H1 (cell line): Measurements from ENCODE around the gene CDKN1A. TPM values are rescaled to one million over a fixed set of nuclear protein-coding genes. Genes with fewer than 3 reads are reported as not detected.
"Not testable (repeated sequence)": the region's sequence is repeated elsewhere in the genome, so short reads cannot be mapped to it uniquely, and the experiment has no call there.

Source experiments
- CTCF ChIA-PET: fragments of 300-600 bp; sonication (Branson Sonifier 250); formaldehyde crosslinking; loops from one replicate; lab custom pipeline; 2021; ENCODE audit not compliant: partially characterized antibody; lab: Charles Lee
- POLR2A ChIA-PET: fragments of 300-600 bp; sonication (Branson Sonifier 250); formaldehyde crosslinking; loops from one replicate; lab custom pipeline; 2021; ENCODE audit warnings: inconsistent platforms; ENCODE audit not compliant: partially characterized antibody; lab: Charles Lee
- DNase-seq, 2 experiments: peaks; one replicate each; pipeline versions ENCODE4 v3.0.0 to v3.0.0-alpha.2; 2010 to 2022; ENCODE audit warnings: low spot score in 2 of 2, low read depth in 1 of 2, mixed read lengths in 1 of 2
- FAIRE-seq: peaks from 2 replicates; lab custom pipeline; 2011; peaks lifted over from hg19 to GRCh38; lab: Jason Lieb, UNC
- H2AFZ ChIP-seq: 2 replicates; pipeline ENCODE4 v1.8.1; 2012; ENCODE audit warnings: low read length, inconsistent platforms
- H2AK5ac ChIP-seq: 2 replicates; pipeline ENCODE4 v1.6.1; 2013; ENCODE audit warnings: low read depth, low read length
- H2BK120ac ChIP-seq: replicated peaks from 2 replicates; pipeline ENCODE3; 2013; ENCODE audit warnings: low read depth, low read length, inconsistent platforms
- H2BK12ac ChIP-seq: 2 replicates; pipeline ENCODE4 v1.6.1; 2013; ENCODE audit warnings: low read depth, low read length
- H2BK15ac ChIP-seq: 2 replicates; pipeline ENCODE4 v1.6.1; 2013; ENCODE audit warnings: low read length
- H2BK20ac ChIP-seq: 2 replicates; pipeline ENCODE4 v1.6.1; 2013; ENCODE audit warnings: low read length
- H2BK5ac ChIP-seq: 2 replicates; pipeline ENCODE4 v1.6.1; 2013; ENCODE audit warnings: low read depth, low read length
- H3K14ac ChIP-seq: 2 replicates; pipeline ENCODE4 v1.6.1; 2013; ENCODE audit warnings: inconsistent platforms; ENCODE audit not compliant: insufficient read length
- H3K18ac ChIP-seq: 2 replicates; pipeline ENCODE4 v1.6.1; 2013; ENCODE audit warnings: low read length; ENCODE audit errors: extremely low read depth
- H3K23ac ChIP-seq: 2 replicates; pipeline ENCODE4 v1.6.1; 2013; ENCODE audit warnings: inconsistent platforms; ENCODE audit not compliant: insufficient read length
- H3K23me2 ChIP-seq: 2 replicates; pipeline ENCODE4 v1.6.1; 2013; ENCODE audit warnings: low read depth, low read length
- H3K27ac ChIP-seq: 2 replicates; pipeline ENCODE4 v1.6.1; 2011; ENCODE audit warnings: low read depth, low read length, inconsistent platforms
- H3K27me3 ChIP-seq, 4 experiments: replicated peaks in 1 of 4; 1 replicate in 1 of 4; 2 replicates in 3 of 4; pipeline versions ENCODE4 v1.6.1 to v1.8.1; 2011 to 2013; ENCODE audit warnings: low read length in 3 of 4, mild to moderate bottlenecking in 3 of 4, inconsistent platforms in 2 of 4, mixed read lengths in 2 of 4, moderate library complexity in 1 of 4; ENCODE audit not compliant: control insufficient read depth in 3 of 4, insufficient read depth in 3 of 4; ENCODE audit errors: extremely low read depth in 1 of 4
- H3K36me3 ChIP-seq, 4 experiments: 2 replicates each; pipeline versions ENCODE4 v1.6.1 to v1.8.1; 2011 to 2013; ENCODE audit warnings: mild to moderate bottlenecking in 4 of 4, low read length in 3 of 4, moderate library complexity in 2 of 4, control low read depth in 1 of 4, inconsistent platforms in 1 of 4; ENCODE audit not compliant: insufficient read depth in 4 of 4, control insufficient read depth in 2 of 4
- H3K4ac ChIP-seq: replicated peaks from 2 replicates; pipeline ENCODE3; 2013; ENCODE audit warnings: low read length, low read depth, mixed read lengths, inconsistent platforms; ENCODE audit not compliant: insufficient read length
- H3K4me1 ChIP-seq, 4 experiments: replicated peaks in 1 of 4; 1 replicate in 1 of 4; 2 replicates in 3 of 4; pipeline versions ENCODE4 v1.6.1 to v1.8.1; 2011 to 2013; ENCODE audit warnings: low read length in 3 of 4, inconsistent platforms in 2 of 4, mixed read lengths in 1 of 4; ENCODE audit not compliant: insufficient read depth in 4 of 4, control insufficient read depth in 3 of 4
- H3K4me2 ChIP-seq, 2 experiments: 2 replicates each; pipeline versions ENCODE4 v1.6.1 to v1.8.1; 2011 to 2013; ENCODE audit warnings: low read depth in 2 of 2, low read length in 2 of 2, control low read depth in 1 of 2, inconsistent platforms in 1 of 2, mild to moderate bottlenecking in 1 of 2; ENCODE audit not compliant: insufficient read depth in 1 of 2
- H3K4me3 ChIP-seq, 4 experiments: fragments of 200-600, 300-600 bp in 1 of 4; sonication (generic), shearing (Covaris generic), sonication (Bioruptor Twin) in 1 of 4; 2 replicates each; pipeline versions ENCODE4 v1.5.1 to v1.8.1; 2011 to 2016; ENCODE audit warnings: low read length in 4 of 4, low read depth in 3 of 4, control low read depth in 2 of 4, inconsistent platforms in 2 of 4, mild to moderate bottlenecking in 2 of 4, mixed read lengths in 1 of 4, moderate library complexity in 1 of 4; ENCODE audit not compliant: insufficient read depth in 2 of 4; ENCODE audit errors: extremely low read depth in 1 of 4
- H3K56ac ChIP-seq: replicated peaks from 2 replicates; pipeline ENCODE3; 2013; ENCODE audit warnings: low read depth, mild to moderate bottlenecking, mixed read lengths, low read length, inconsistent platforms; ENCODE audit not compliant: insufficient read length
- H3K79me1 ChIP-seq: 2 replicates; pipeline ENCODE4 v1.6.1; 2013; ENCODE audit warnings: low read depth, low read length, control low read depth
- H3K79me2 ChIP-seq, 2 experiments: 2 replicates each; pipeline versions ENCODE4 v1.6.1 to v1.8.1; 2012 to 2013; ENCODE audit warnings: low read length in 2 of 2, mild to moderate bottlenecking in 2 of 2, inconsistent platforms in 1 of 2; ENCODE audit not compliant: insufficient read depth in 2 of 2, control insufficient read depth in 1 of 2
- H3K9ac ChIP-seq, 4 experiments: replicated peaks in 1 of 4; 1 replicate in 1 of 4; 2 replicates in 3 of 4; pipeline versions ENCODE4 v1.6.1 to v1.8.1; 2011 to 2013; ENCODE audit warnings: low read depth in 3 of 4, low read length in 3 of 4, control low read depth in 2 of 4, mild to moderate bottlenecking in 2 of 4, moderate library complexity in 2 of 4, inconsistent platforms in 1 of 4; ENCODE audit errors: extremely low read depth in 1 of 4
- H3K9me3 ChIP-seq, 2 experiments: 2 replicates each; pipeline versions ENCODE4 v1.6.1 to v1.8.1; 2012 to 2013; ENCODE audit warnings: mild to moderate bottlenecking in 2 of 2, moderate library complexity in 2 of 2, control low read depth in 1 of 2, inconsistent platforms in 1 of 2, low read depth in 1 of 2, low read length in 1 of 2, mixed read lengths in 1 of 2; ENCODE audit not compliant: insufficient read depth in 2 of 2
- H4K20me1 ChIP-seq, 2 experiments: replicated peaks in 1 of 2; 2 replicates each; pipeline versions ENCODE3 to v1.8.1; 2011 to 2013; ENCODE audit warnings: inconsistent platforms in 2 of 2, low read length in 2 of 2, mild to moderate bottlenecking in 1 of 2; ENCODE audit not compliant: insufficient read depth in 2 of 2, control insufficient read depth in 1 of 2
- H4K5ac ChIP-seq: 2 replicates; pipeline ENCODE4 v1.6.1; 2013; ENCODE audit warnings: low read length, low read depth, mixed read lengths, inconsistent platforms; ENCODE audit not compliant: insufficient read length
- H4K8ac ChIP-seq: 2 replicates; pipeline ENCODE4 v1.8.0; 2013; ENCODE audit warnings: mild to moderate bottlenecking, moderate library complexity, low read length, inconsistent platforms; ENCODE audit not compliant: insufficient read depth; ENCODE audit errors: extremely low read depth
- H4K91ac ChIP-seq: replicated peaks from 2 replicates; pipeline ENCODE3; 2013; ENCODE audit warnings: low read length, mixed read lengths, inconsistent platforms; ENCODE audit not compliant: insufficient read length
- WGBS, 2 experiments: shearing (Covaris generic) in 1 of 2; methylation state at CpG; one replicate each; pipeline versions ENCODE4 v1.1.6 to v1.1.7; 2013 to 2015; ENCODE audit warnings: low lambda C conversion rate in 2 of 2, mixed read lengths in 2 of 2, inconsistent platforms in 1 of 2, low coverage in 1 of 2, missing lambda C conversion rate in 1 of 2; ENCODE audit not compliant: insufficient replicate concordance in 2 of 2, insufficient coverage in 1 of 2, insufficient read length in 1 of 2; ENCODE audit errors: extremely low coverage in 1 of 2, missing lambda C conversion rate in 1 of 2; 5-methylcytosine and 5-hydroxymethylcytosine counted together
- polyA plus RNA-seq, 7 experiments: library from polyadenylated mRNA; depleted of rRNA in 3 of 7; stranded (reverse) in 5 of 7; unstranded in 2 of 7; fragments of >200 nt in 5 of 7; fragments of 200-250 nt in 2 of 7; gene quantifications; 1 replicate in 5 of 7; 2 replicates in 1 of 7; 4 replicates in 1 of 7; pipeline versions ENCODE4 v1.2.1 to v1.2.3, GENCODE V29; 2011 to 2013; ENCODE audit warnings: missing spikeins in 2 of 7, mixed read lengths in 2 of 7
- total RNA-seq: library from RNA; stranded (reverse); fragmentation: NEBNext Ultra II Directional; extraction: Animal tissue kit (Norgen Biotek cat#: 25700); gene quantifications from 2 replicates; pipeline ENCODE4 v1.2.1, GENCODE V29; 2021

Gene CDKN1A
- total and polyA plus RNA-seq, 2 of the 8 experiments (the other 6 are each of a cell fraction or from before 2014, with no cell fraction given): 15.2 to 36.0 TPM

DNA sequence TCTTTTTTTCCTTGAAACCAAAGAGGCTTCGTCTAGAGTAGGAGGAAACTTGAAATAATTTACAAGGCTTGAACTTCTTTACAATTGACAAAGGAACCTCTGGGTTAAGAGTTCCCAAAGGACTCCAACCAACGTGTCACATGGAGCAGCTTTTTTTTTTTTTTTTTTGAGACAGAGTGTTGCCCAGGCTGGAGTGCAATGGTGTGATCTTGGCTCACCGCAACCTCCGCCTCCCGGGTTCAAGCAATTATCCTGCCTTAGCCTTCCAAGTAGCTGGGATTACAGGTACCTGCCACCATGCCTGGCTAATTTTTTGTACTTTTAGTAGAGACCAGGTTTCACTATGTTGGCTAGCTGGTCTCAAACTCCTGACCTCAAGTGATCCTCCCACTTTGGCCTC, 24.0 kb upstream of the CDKN1A start:
- FAIRE-seq, H3K27me3 ChIP-seq, H2BK15ac ChIP-seq, H2BK120ac ChIP-seq, H3K4ac ChIP-seq, H3K9me3 ChIP-seq, H4K20me1 ChIP-seq, H4K8ac ChIP-seq, H3K56ac ChIP-seq, H3K27ac ChIP-seq, H3K18ac ChIP-seq, H3K23ac ChIP-seq, H4K5ac ChIP-seq, DNase-seq, H3K4me2 ChIP-seq, H2BK20ac ChIP-seq, H2BK5ac ChIP-seq, H3K4me1 ChIP-seq, H3K36me3 ChIP-seq, H3K4me3 ChIP-seq, H3K23me2 ChIP-seq, H3K9ac ChIP-seq, H2BK12ac ChIP-seq, H2AFZ ChIP-seq, H3K79me1 ChIP-seq, H3K14ac ChIP-seq, H4K91ac ChIP-seq, H3K79me2 ChIP-seq, H2AK5ac ChIP-seq: not testable (repeated sequence)
- ChIA-PET CTCF (interaction anchor here (0.6 to 4.0 kb wide), 6 partner anchors 10 to 114 kb away, joined by 3 to 11 read pairs (median 3); no protein-coding TSS in a partner anchor), POLR2A (interaction anchor here (1.0 kb wide), 1 partner anchor 13 kb away, joined by 4 read pairs; no protein-coding TSS in a partner anchor)
- 81% methylated on average over 5 of the region's 5 CpGs; no CpG with 5 or more reads in 1 of the 2 experiments for WGBS, 2 experiments
